PC-9 (cell line): ENCODE data around the gene GCGR.

Experiments
- EZH2 ChIP-seq: fragments of 200-600 bp; sonication (generic); IDR thresholded peaks from 2 replicates; pipeline ENCODE4 v1.8.0; 2017; ENCODE audit warnings: antibody characterized with exemption, low read depth
- TF ChIP-seq, protein P1 (sequence below): fragments of 200-600 bp; sonication (generic); conservative IDR thresholded peaks from 2 replicates; pipeline ENCODE4 v1.6.1; 2017; ENCODE audit warnings: mixed run types, antibody characterized with exemption, mild to moderate bottlenecking, moderate library complexity

DNA sequence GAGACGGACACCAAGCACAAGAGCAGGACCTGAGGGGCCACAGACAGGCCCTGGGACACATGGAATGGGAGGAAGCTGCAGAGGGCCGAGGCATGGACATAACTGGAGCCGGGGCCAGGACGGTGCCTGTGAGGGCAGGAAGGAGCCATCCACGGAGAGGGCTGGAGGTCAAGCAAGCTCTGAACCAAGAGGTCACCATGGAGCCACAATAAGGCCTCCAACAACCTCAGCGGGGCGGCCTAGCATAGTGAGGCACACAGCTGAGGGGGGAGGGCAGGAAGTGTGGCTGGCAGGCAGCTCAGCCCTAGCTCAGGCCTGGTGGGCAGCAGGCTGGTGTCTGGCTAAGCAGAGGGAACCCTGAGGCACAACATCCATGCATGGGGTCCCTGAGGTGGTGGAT lies 24.7 kb downstream of the GCGR start:
- no peak for TF ChIP-seq EZH2
- TF ChIP-seq, protein P1, sequence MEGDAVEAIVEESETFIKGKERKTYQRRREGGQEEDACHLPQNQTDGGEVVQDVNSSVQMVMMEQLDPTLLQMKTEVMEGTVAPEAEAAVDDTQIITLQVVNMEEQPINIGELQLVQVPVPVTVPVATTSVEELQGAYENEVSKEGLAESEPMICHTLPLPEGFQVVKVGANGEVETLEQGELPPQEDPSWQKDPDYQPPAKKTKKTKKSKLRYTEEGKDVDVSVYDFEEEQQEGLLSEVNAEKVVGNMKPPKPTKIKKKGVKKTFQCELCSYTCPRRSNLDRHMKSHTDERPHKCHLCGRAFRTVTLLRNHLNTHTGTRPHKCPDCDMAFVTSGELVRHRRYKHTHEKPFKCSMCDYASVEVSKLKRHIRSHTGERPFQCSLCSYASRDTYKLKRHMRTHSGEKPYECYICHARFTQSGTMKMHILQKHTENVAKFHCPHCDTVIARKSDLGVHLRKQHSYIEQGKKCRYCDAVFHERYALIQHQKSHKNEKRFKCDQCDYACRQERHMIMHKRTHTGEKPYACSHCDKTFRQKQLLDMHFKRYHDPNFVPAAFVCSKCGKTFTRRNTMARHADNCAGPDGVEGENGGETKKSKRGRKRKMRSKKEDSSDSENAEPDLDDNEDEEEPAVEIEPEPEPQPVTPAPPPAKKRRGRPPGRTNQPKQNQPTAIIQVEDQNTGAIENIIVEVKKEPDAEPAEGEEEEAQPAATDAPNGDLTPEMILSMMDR = no peak
